ENCODE data around the gene CTTNBP2NL.
"Not testable (repeated sequence)": the region's sequence is repeated elsewhere in the genome, so short reads cannot be mapped to it uniquely, and the experiment has no call there.

DNA sequence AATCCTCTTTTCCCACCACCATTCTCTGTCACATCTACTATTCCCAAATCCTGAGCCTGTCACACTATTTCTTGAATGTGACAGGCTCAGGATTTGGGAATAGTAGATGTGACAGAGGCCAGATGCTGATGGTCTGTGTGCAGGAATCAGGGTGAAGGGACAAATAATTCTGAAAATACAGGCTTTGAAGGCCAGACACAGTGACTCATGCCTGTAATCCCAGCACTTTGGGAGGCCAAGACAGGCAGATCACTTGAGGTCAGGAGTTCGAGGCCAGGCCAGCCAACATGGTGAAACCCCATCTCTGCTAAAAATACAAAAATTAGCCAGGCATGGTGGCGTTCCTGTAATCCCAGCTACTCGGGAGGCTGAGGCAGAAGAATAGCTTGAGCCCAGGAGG lies 55.3 kb downstream of the CTTNBP2NL start:
- TF ChIP-seq POLR2A (IDR thresholded peaks at IDR 0.05; ENCODE audit: low read length); GATA1 (IDR thresholded peaks at IDR 0.05; ENCODE audit: low read depth, low read length): not testable (repeated sequence)

Measured in erythroblast (primary cell).